NCI-H345 treated with DMSO at 0.1 percent for 48 hours (cell line): ENCODE measurements around the gene SLC37A1.

Source experiments
- DNase-seq: peaks from one replicate; lab custom pipeline; 2025; ENCODE audit not compliant: unreplicated experiment; lab: John Stamatoyannopoulos, UW

Gene SLC37A1

DNA sequence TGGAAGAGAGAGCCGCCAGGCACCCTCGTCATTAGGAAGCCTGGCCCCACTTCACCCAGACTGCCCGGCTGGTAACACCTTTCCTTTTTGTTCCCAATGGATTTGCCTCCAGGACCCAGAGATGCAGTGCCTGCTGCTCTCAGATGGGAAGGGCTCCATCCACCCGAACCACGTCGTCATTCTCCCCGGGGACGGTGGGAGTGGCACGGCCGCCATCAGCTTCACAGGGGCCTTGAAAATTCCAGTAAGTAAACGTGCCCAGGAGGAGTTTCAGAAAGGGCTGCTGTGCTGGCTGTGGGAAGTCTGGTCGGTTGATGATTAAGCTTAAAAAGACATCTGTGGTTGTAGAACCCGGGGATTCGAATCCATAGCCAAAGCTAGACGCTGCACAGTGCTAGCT lies 45.2 kb downstream of the SLC37A1 start:
- no peak for DNase-seq

DNA sequence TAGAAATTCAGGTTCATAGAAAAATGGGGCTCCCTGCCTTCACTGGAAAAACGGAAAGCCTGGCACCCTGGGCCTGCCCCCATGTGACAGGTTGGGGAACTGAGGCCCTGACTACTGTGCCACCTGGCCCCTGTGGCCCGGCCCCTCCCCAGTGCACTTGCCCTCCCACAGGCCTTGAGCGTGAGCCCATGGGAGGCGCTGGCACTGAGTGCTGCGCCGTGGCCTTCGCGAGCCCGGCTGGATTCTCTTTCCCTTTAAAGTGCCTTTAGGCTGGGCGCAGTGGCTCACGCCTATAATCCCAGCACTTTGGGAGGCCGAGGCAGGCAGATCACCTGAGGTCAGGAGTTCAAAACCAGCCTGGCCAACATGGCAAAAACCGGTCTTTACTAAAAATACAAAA lies 45.7 kb downstream of the SLC37A1 start:
- DNase-seq, result no peak

DNA sequence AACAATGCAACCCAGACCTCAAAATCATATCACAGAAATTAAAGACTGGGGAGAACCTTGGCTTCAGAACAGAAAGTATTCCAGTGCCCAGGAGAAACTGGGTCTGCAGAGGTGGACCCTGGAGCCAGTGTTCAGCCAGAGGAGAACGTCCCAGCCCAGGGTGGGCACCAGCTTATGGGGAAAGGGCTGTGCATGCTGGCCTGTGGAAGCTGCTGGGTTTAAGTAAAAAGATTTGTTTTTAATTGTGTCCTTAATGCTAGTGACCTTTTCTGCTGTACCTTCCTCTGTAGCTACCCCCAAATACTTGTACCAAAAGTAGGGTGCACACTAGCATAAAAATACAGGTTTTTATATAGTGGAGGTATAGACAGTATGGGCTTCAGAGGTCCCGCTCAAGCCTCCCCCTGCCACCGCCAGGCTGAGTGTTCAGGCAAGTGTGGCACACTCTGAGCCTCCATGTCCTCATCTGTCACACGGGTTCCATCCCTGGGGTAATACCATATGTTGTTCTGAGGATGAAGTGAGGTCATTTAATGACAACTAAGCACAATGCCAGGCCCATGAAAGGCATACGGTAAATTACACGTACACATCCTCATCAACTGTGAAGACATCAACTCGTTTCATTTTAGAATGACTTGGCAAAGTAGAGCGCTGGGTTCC lies 47.0 kb downstream of the SLC37A1 start:
- no peak for DNase-seq

- peak; percentile 86 for DNase-seq
Observed at GRCh38 chr21:42561762-42562650, 48.4 kb downstream of the SLC37A1 start.

GRCh38 chr21:42562816-42563215 lies 49.2 kb downstream of the SLC37A1 start:
- no peak for DNase-seq

GRCh38 chr21:42563261-42563660 lies 49.6 kb downstream of the SLC37A1 start:
- no peak for DNase-seq

GRCh38 chr21:42563686-42564085 lies 50.0 kb downstream of the SLC37A1 start:
- DNase-seq, result no peak

DNA sequence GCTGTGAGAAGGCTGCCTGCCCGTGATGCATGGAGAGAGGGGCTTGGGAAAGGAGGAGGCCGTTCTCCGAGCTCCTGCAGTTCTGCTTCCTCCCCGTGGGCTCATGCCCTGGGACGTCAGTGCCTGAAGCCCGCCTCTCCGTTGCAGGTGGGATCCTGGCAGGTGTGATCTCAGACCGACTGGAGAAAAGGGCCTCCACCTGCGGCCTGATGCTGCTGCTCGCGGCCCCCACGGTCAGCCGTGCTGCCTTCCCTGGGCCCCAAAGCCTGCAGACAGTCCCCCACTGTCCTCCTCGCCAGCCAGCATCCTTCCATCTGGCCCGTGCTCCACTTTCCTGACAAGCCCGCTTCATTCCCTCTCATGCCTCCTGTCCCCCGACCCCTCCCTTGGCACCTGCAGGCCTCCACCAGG lies 50.9 kb downstream of the SLC37A1 start:
- no peak for DNase-seq

GRCh38 chr21:42565206-42565810 lies 51.7 kb downstream of the SLC37A1 start:
- DNase-seq, result no peak

DNA sequence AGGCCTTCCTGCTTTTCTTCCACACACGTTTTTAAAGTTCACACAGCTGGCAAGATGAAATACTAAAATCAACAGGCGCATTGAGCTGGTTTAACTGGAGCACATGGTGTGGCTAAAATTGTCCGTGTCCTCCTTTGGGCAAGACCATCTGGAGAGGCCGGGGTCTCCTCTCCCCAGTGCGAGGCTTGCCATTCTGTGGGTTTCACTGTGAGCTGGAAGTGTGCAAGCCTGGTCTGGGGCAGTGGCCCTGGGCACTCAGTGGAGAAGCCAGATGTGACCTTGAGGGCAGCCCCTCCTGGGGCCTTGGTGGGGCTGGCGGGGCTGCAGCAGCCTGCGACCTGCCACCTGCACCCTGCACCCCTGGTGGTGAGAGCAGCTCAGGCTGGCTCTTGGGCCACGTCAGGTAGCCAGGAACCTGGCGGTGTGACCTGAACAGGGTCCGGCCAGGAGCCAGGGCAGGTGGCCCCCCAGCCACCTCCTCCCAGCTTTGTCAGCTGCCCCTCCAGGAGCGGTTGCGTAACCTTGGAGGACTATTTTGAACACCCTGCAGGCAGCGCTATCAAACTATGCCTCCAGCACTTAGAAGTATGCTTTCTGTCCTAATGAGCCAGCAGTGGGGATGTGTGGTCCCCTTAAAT lies 52.4 kb downstream of the SLC37A1 start:
- DNase-seq, result no peak

- no peak for DNase-seq
Observed at GRCh38 chr21:42566524-42567213, 53.0 kb downstream of the SLC37A1 start.

GRCh38 chr21:42567214-42567555 lies 53.5 kb downstream of the SLC37A1 start:
- no peak for DNase-seq

DNA sequence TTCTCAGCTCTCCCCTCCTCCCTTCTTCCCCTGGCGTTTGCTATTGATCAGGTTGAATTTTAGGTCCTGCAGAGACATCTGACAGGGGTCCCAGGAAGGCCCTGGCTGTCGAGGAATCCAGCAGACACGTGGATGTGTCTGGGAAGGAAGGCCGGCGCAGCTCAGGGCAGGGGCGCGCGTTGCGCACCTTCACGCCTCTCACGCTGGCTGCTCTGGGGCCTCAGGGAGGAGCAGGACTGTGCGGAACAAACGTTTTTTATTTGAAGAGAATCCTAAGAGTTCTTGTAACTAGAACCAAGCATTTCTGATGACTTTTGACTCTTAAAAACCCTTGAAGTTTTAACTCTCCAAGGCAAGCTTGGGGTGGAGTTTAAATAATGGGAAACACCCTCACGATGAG lies 54.2 kb downstream of the SLC37A1 start:
- DNase-seq, result no peak

DNA sequence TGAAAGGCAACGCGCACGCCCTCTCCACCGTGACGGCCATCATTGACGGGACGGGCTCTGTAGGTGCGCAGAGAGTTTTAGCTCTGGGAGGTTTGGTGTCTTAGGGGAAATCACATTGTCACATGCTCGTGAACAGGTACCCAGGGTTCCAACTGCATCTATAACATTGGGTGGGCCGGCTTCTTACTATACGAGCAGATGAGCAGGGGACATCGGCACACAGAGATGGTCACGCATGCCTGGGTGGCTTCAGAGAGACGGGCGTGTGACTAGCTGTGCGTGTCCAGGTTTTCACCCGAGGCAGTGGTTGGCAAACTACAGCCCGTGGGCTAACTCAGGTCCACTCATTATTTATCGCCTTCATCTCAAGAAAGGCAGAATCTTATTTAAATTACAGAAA lies 54.7 kb downstream of the SLC37A1 start:
- no peak for DNase-seq

DNA sequence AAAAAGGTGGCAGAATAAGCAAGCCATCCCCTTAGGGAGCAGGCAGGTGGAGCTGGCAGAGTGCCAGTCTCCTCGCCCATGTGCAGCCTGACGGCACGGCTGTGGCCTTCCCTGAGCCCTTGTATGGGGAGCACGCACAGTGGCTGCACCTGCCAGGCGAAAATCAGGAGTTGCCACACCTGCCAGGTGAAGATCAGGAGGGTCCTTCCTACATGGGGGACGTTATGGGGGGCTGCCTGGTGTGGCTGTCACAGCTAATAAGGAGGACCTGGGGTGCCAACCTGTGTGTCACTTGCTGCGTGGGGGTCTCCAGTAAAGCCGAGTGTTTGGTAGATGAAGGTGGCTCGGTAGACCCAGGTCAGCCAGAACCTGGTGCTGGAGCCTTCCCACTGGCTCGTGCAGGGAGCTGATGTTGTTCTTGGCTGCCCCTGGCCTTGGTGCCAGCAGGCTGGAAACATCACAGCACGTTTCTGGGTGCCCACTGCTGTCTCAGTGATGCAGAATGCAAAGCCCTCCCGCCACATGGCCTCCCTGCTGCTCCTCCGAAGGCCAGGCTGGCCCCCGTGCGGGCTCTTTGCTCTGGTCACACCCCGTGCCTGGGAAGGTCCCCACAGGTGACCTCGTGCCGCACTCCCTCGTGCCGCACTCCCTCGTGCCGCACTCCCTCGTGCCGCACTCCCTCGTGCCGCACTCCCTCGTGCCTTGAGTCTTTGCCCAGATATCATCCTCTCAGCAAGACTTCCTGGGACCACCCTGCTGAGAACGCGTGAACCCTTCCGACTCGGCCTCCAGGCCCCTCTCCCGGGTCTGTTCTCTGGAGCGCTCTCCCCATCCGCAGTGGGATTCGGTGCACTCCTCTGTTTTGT lies 55.4 kb downstream of the SLC37A1 start:
- DNase-seq, result peak; percentile 88

DNA sequence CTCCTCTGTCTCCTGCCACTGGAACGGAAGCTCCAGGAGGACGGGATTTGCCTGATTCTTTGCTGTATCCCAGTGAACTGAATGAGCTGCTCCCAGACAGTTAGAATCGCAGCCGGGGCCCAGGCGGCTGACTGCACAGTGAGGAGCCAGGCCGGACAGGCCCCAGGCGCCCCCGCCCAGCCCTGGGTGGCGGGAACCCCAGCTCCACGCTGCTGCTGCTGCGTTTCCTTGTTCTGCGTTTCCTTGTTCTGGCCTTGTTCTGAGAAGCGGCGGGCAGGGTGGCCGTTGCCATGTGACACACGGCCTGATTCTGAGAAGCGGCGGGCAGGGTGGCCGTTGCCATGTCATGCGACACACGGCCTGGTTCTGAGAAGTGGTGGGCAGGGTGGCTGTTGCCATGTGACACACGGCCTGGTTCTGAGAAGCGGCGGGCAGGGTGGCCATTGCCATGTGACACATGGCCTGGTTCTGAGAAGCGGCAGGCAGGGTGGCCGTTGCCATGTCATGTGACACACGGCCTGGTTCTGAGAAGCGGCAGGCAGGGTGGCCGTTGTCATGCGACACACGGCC lies 56.2 kb downstream of the SLC37A1 start:
- no peak for DNase-seq

DNA sequence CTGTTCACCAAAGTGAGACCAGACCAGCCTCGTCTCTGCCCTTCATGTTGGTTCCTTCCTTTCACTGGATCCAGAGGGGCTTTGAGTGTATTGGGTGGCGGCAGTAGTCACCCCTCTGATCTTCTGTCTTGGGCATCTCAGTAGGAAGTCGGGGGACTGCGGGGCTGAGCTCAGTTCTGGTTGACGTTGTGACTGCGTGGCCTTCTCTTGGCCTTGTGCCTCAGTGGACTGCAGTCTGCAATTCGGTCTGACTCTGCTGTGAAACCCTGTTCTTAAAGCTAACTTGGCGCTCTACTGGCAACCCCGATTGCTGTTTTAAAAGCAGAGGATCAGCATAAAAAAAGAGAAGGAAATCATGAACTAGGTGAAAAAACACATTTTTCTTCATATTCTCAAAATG lies 56.7 kb downstream of the SLC37A1 start:
- DNase-seq, result no peak

GRCh38 chr21:42570841-42571387 lies 57.3 kb downstream of the SLC37A1 start:
- DNase-seq, result no peak

DNA sequence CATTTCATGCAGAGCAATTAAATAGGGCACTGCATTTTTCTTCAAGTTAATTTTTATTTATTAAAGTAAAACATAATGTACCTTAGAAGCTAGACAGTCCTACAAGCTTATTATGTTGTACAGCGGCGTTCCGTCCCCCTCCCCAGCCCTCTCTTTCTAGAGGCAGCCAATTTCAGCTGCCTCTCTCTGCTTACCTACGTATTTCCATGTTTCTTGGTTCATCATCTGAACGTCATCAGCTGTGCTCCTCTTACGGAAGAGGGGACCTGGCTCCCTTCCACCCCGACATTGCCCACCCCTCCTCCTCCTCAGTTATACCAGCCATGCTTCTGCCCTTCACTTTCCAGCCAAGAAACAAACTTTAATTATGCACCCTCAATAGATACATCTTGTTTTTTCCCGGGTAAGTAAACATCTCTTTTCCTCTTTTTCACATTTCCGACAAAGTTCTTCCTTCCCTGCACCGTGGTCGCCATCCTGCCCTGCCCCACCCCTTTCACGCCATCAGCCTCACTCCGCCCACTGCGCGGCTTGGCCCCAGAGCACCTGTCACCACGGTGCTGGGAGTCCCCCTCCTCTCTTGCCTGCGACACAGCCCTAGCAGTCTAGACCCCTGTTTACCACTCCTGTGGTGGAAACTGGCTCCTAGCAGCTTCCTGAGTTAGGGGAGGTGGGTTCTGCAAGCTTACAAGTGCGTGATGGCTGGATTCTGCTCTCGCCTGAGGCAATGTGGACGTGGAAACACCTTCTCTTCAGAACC lies 57.9 kb downstream of the SLC37A1 start:
- DNase-seq, result no peak
